SK-N-SH (cell line): ENCODE results near the gene LUC7L2. TPM values are rescaled to one million over a fixed set of nuclear protein-coding genes. Genes with fewer than 3 reads are reported as not detected.

Experiments
- CTCF ChIA-PET: fragments of 300-600, 350-600 bp; formaldehyde crosslinking; extraction: SDS; loops from one replicate; lab custom pipeline; 2021; lab: Yijun Ruan, JAX
- POLR2A ChIA-PET: fragments of 350-600 bp; sonication (Branson Sonifier 250); formaldehyde crosslinking; extraction: SDS; loops from one replicate; lab custom pipeline; 2020; ENCODE audit warnings: antibody characterized with exemption, inconsistent platforms; lab: Yijun Ruan, JAX
- DNase-seq: peaks from one replicate; pipeline ENCODE4 v3.0.0; 2012
- H2AFZ ChIP-seq: fragments of 200-600 bp; sonication (generic); 2 replicates; pipeline ENCODE4 v1.8.1; 2016; ENCODE audit warnings: antibody characterized with exemption, mild to moderate bottlenecking, low read depth
- H3F3A ChIP-seq: fragments of 200-600 bp; sonication (generic); replicated peaks from 2 replicates; pipeline ENCODE3; 2016; ENCODE audit warnings: antibody characterized with exemption, mild to moderate bottlenecking; ENCODE audit not compliant: insufficient read depth
- H3K27ac ChIP-seq, 2 experiments: fragments of 200-500 bp in 1 of 2; fragments of 200-600 bp in 1 of 2; sonication (Bioruptor generic) in 1 of 2; sonication (generic), shearing (Covaris generic) in 1 of 2; 2 replicates each; pipeline versions ENCODE4 v1.5.1 to v1.6.1; 2014 to 2016; ENCODE audit warnings: low read depth in 2 of 2, inconsistent platforms in 1 of 2, low read length in 1 of 2, mild to moderate bottlenecking in 1 of 2, mixed read lengths in 1 of 2
- H3K27me3 ChIP-seq: fragments of 200-600 bp; sonication (generic), shearing (Covaris generic); 2 replicates; pipeline ENCODE4 v1.6.1; 2016; ENCODE audit warnings: mixed run types; ENCODE audit not compliant: insufficient read depth
- H3K36me3 ChIP-seq, 2 experiments: fragments of 200-500 bp in 1 of 2; fragments of 200-600 bp in 1 of 2; sonication (Bioruptor generic) in 1 of 2; sonication (generic) in 1 of 2; replicated peaks in 1 of 2; 2 replicates each; pipeline versions ENCODE3 to v1.5.1; 2014 to 2016; ENCODE audit warnings: low read length in 1 of 2, mild to moderate bottlenecking in 1 of 2; ENCODE audit not compliant: insufficient read depth in 2 of 2, control insufficient read depth in 1 of 2
- H3K4me1 ChIP-seq, 2 experiments: fragments of 200-500 bp in 1 of 2; fragments of 200-600 bp in 1 of 2; sonication (Bioruptor generic) in 1 of 2; sonication (generic), shearing (Covaris generic) in 1 of 2; 2 replicates each; pipeline versions ENCODE4 v1.5.1 to v1.6.1; 2014 to 2016; ENCODE audit warnings: low read depth in 1 of 2, low read length in 1 of 2, mixed run types in 1 of 2; ENCODE audit not compliant: insufficient read depth in 2 of 2, control insufficient read depth in 1 of 2
- H3K4me2 ChIP-seq: fragments of 200-600 bp; sonication (generic), shearing (Covaris generic); 2 replicates; pipeline ENCODE4 v1.6.1; 2017; ENCODE audit warnings: mixed run types
- H3K4me3 ChIP-seq, 2 experiments: fragments of 200-500 bp in 1 of 2; fragments of 200-600 bp in 1 of 2; sonication (Bioruptor generic) in 1 of 2; sonication (generic), shearing (Covaris generic) in 1 of 2; 2 replicates each; pipeline versions ENCODE4 v1.5.1 to v1.8.1; 2014 to 2016; ENCODE audit warnings: low read depth in 2 of 2, inconsistent platforms in 1 of 2, low read length in 1 of 2, mild to moderate bottlenecking in 1 of 2, mixed read lengths in 1 of 2, moderate library complexity in 1 of 2
- H3K79me2 ChIP-seq: fragments of 200-600 bp; sonication (generic); 2 replicates; pipeline ENCODE4 v1.8.1; 2017; ENCODE audit warnings: mild to moderate bottlenecking; ENCODE audit not compliant: insufficient read depth
- H3K9ac ChIP-seq: fragments of 200-600 bp; sonication (generic); 2 replicates; pipeline ENCODE4 v1.6.1; 2017; ENCODE audit warnings: mixed run types
- H3K9me2 ChIP-seq: fragments of 200-600 bp; sonication (generic); 2 replicates; pipeline ENCODE4 v1.6.1; 2017; ENCODE audit warnings: mixed run types
- H3K9me3 ChIP-seq: fragments of 200-600 bp; sonication (generic); 2 replicates; pipeline ENCODE4 v1.6.1; 2017; ENCODE audit warnings: mixed run types, mild to moderate bottlenecking, moderate library complexity
- H4K20me1 ChIP-seq: fragments of 200-600 bp; sonication (generic); 2 replicates; pipeline ENCODE4 v1.6.1; 2017; ENCODE audit warnings: mild to moderate bottlenecking, mixed run types; ENCODE audit not compliant: insufficient read depth
- FOSL2 ChIP-seq: IDR thresholded peaks from 2 replicates; pipeline ENCODE4 v1.4.0; 2012; ENCODE audit warnings: low read depth, mild to moderate bottlenecking, moderate library complexity, borderline replicate concordance
- MXI1 ChIP-seq: IDR thresholded peaks from 2 replicates; pipeline ENCODE4 v1.6.1; 2012; ENCODE audit warnings: mild to moderate bottlenecking, low read depth, low read length, improper control_type of control experiment
- NFIC ChIP-seq: IDR thresholded peaks from 2 replicates; pipeline ENCODE4 v1.4.0; 2012; ENCODE audit warnings: borderline replicate concordance
- NRF1 ChIP-seq: IDR thresholded peaks from 2 replicates; pipeline ENCODE4 v1.6.1; 2012; ENCODE audit warnings: low read depth, mild to moderate bottlenecking, low read length
- POLR2AphosphoS5 ChIP-seq: IDR thresholded peaks from 2 replicates; pipeline ENCODE4 v1.6.1; 2012; ENCODE audit warnings: low read depth, low read length
- RCOR1 ChIP-seq: fragments of 150-350 bp; IDR thresholded peaks from 2 replicates; pipeline ENCODE4 v1.6.1; 2017; ENCODE audit warnings: antibody characterized with exemption, low read length
- SMC3 ChIP-seq: IDR thresholded peaks from 2 replicates; pipeline ENCODE4 v1.6.1; 2012; ENCODE audit warnings: low read depth, low read length, improper control_type of control experiment
- TAF1 ChIP-seq: IDR thresholded peaks from 2 replicates; pipeline ENCODE4 v1.6.1; 2012; ENCODE audit warnings: low read depth, mild to moderate bottlenecking, low read length, moderate library complexity, borderline replicate concordance
- TCF12 ChIP-seq: IDR thresholded peaks from 2 replicates; pipeline ENCODE4 v1.4.0; 2012
- TEAD4 ChIP-seq: IDR thresholded peaks from 2 replicates; pipeline ENCODE4 v1.4.0; 2012; ENCODE audit warnings: mild to moderate bottlenecking, borderline replicate concordance; ENCODE audit not compliant: insufficient read depth
- USF2 ChIP-seq: fragments of 150-350 bp; IDR thresholded peaks from 2 replicates; pipeline ENCODE4 v1.6.1; 2017; ENCODE audit warnings: antibody characterized with exemption, low read length, low read depth, borderline replicate concordance
- ZBTB33 ChIP-seq: IDR thresholded peaks from 2 replicates; pipeline ENCODE4 v1.4.0; 2012; ENCODE audit warnings: low read depth, borderline replicate concordance
- WGBS: methylation state at CpG from one replicate; pipeline ENCODE4 v1.1.6; 2017; ENCODE audit warnings: low lambda C conversion rate; 5-methylcytosine and 5-hydroxymethylcytosine counted together
- polyA plus RNA-seq, 3 experiments: library from polyadenylated mRNA; depleted of rRNA; stranded (reverse); fragments of >200 nt; gene quantifications; 2 replicates each; pipeline ENCODE4 v1.2.3, GENCODE V29; 2012

Gene LUC7L2
- polyA plus RNA-seq, 1 of the 3 experiments (the other 2 are of a cell fraction), result 45.7 TPM

- no peak overlapping the region for H3K9ac ChIP-seq
- no peaks in the 10 kb centered on the region for H3K9me3 ChIP-seq
- ChIA-PET CTCF (interaction anchor here (1.1 kb wide), 1 partner anchor 50 kb away, joined by 3 read pairs; no protein-coding TSS in a partner anchor), POLR2A (no interaction called here)
- no peak for DNase-seq
- H3K4me1 ChIP-seq, result no peaks in the 10 kb centered on the region
- no peak overlapping the region for H2AFZ ChIP-seq
- H3F3A ChIP-seq, result peaks cover 14% of the 10 kb centered on the region
- no peaks in the 10 kb centered on the region for H3K9me2 ChIP-seq
- peaks cover 31 to 97% of the 10 kb centered on the region in 2 experiments for H3K36me3 ChIP-seq
- TF ChIP-seq TAF1 (no peak), NRF1 (no peak)
- H3K27ac ChIP-seq, result no peak overlapping the region
- 96% methylated on average over 3 of the region's 3 CpGs for WGBS
- H4K20me1 ChIP-seq, result peaks cover 40% of the 10 kb centered on the region
- H3K79me2 ChIP-seq, result peaks cover 98% of the 10 kb centered on the region
- no peak overlapping the region for H3K4me3 ChIP-seq
- H3K4me2 ChIP-seq, result no peak overlapping the region
- no peaks in the 10 kb centered on the region for H3K27me3 ChIP-seq
Measured at GRCh38 chr7:139384611-139385010, 24.9 kb downstream of the LUC7L2 start.

DNA sequence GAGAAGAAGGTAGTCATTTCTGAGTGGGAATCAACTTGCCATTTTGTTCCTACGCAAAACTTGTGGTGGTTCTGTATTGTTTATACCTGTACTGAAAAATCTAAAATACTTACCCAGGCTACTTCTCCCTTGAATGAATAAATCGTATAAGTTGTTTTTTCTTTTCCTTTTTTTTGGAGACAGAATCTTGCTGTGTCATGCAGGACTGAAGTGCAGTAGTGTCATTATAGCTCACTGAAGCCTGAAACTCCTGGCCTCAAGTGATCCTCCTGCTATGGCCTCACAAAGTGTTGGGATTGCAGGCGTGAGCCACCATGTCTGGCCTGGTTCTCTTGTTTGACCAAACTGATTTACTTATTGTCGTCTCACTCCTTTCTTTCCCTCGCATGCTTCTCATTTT lies 27.9 kb downstream of the LUC7L2 start:
- Histone ChIP-seq H3K9me3 (no peaks in the 10 kb centered on the region), H3K9me2 (no peaks in the 10 kb centered on the region), H3K9ac (no peak overlapping the region), H3K4me2 (no peak overlapping the region), H3K27me3 (no peaks in the 10 kb centered on the region), H3K36me3 (peaks cover 47 to 89% of the 10 kb centered on the region in 2 experiments), H4K20me1 (peaks cover 54% of the 10 kb centered on the region), H3K4me1 (no peaks in the 10 kb centered on the region), H3K4me3 (no peak overlapping the region), H2AFZ (no peak overlapping the region), H3K79me2 (peaks cover 100% of the 10 kb centered on the region), H3F3A (peaks cover 14% of the 10 kb centered on the region), H3K27ac (no peak overlapping the region)
- no peak for DNase-seq
- WGBS, result 97% methylated on average over 5 of the region's 5 CpGs
- TF ChIP-seq TEAD4, result no peak
- no peak for TF ChIP-seq USF2
- TF ChIP-seq MXI1, result no peak
- no peak for TF ChIP-seq RCOR1
- TF ChIP-seq FOSL2, result no peak
- TF ChIP-seq POLR2AphosphoS5, result no peak
- no peak for TF ChIP-seq TAF1
- no peak for TF ChIP-seq NFIC
- TF ChIP-seq SMC3, result no peak
- TF ChIP-seq ZBTB33, result no peak
- no peak for TF ChIP-seq TCF12
- ChIA-PET POLR2A (no interaction called here), CTCF (interaction anchor here (0.8 kb wide), 1 partner anchor 35 kb away, joined by 3 read pairs; no protein-coding TSS in a partner anchor)
